ENCODE results near the gene RGL2. TPM values are rescaled to one million over a fixed set of nuclear protein-coding genes. Genes with fewer than 3 reads are reported as not detected.

RGL2 gene
- total RNA-seq, 2 donors from 2014 or later, result 85.6 to 98.0 TPM

- H3K27ac ChIP-seq (ENCODE audit: low read depth, low read length), result no peak overlapping the region
- H3K4me3 ChIP-seq (ENCODE audit: low read length), result peak overlapping the region; percentile 97
- Mint-ChIP-seq H3K27ac (no peak overlapping the region), H3K9me3 (no peaks in the 10 kb centered on the region), H3K36me3 (ENCODE audit: low read depth) (peaks cover 23% of the 10 kb centered on the region), H3K4me3 (peak overlapping the region; percentile 98), H3K27me3 (ENCODE audit: insufficient read depth) (peaks cover under 1% of the 10 kb centered on the region), H3K4me1 (peaks cover 26% of the 10 kb centered on the region)
- peaks cover 13% of the 10 kb centered on the region for H3K4me1 ChIP-seq (ENCODE audit: control insufficient read depth, insufficient read depth, low read length)
- no peaks in the 10 kb centered on the region for H3K9me3 ChIP-seq (ENCODE audit: control insufficient read depth, low read length)
- WGBS, 2 experiments (ENCODE audit: insufficient coverage in 1 of 2, insufficient read length in 1 of 2), result 67 to 92% methylated on average over 2 to 7 of the region's 7 CpGs
- no peak for DNase-seq
- no peak for TF ChIP-seq CTCF (conservative IDR thresholded peaks at IDR 0.05)
- H3K9ac ChIP-seq (ENCODE audit: extremely low read depth, low read length, poor library complexity, severe bottlenecking), result no peak overlapping the region
- H3K36me3 ChIP-seq (ENCODE audit: control insufficient read depth, insufficient read depth, low read length), result peaks cover 23% of the 10 kb centered on the region
- H3K27me3 ChIP-seq (ENCODE audit: control insufficient read depth, insufficient read depth, low read length, poor library complexity, severe bottlenecking), result no peaks in the 10 kb centered on the region
Measured at GRCh38 chr6:33324125-33324524, 25.4 kb upstream of the RGL2 start.

- Mint-ChIP-seq H3K9me3 (no peaks in the 10 kb centered on the region), H3K27me3 (ENCODE audit: insufficient read depth) (no peaks in the 10 kb centered on the region), H3K27ac (peak overlapping the region; percentile 98), H3K36me3 (ENCODE audit: low read depth) (peaks cover 29% of the 10 kb centered on the region), H3K4me1 (peaks cover 32% of the 10 kb centered on the region), H3K4me3 (peak overlapping the region; percentile 98)
- peak overlapping the region; percentile 97 for H3K4me3 ChIP-seq (ENCODE audit: low read length)
- H3K27me3 ChIP-seq (ENCODE audit: control insufficient read depth, insufficient read depth, low read length, poor library complexity, severe bottlenecking), result no peaks in the 10 kb centered on the region
- H3K27ac ChIP-seq (ENCODE audit: low read depth, low read length), result no peak overlapping the region
- H3K9me3 ChIP-seq (ENCODE audit: control insufficient read depth, low read length), result no peaks in the 10 kb centered on the region
- WGBS, 2 experiments (ENCODE audit: insufficient coverage in 1 of 2, insufficient read length in 1 of 2), result 0 to 11% methylated on average over 2 to 12 of the region's 12 CpGs
- no peak for DNase-seq
- no peak for TF ChIP-seq CTCF (conservative IDR thresholded peaks at IDR 0.05)
- no peak overlapping the region for H3K9ac ChIP-seq (ENCODE audit: extremely low read depth, low read length, poor library complexity, severe bottlenecking)
- peaks cover 14% of the 10 kb centered on the region for H3K4me1 ChIP-seq (ENCODE audit: control insufficient read depth, insufficient read depth, low read length)
- peaks cover 28% of the 10 kb centered on the region for H3K36me3 ChIP-seq (ENCODE audit: control insufficient read depth, insufficient read depth, low read length)
Measured at GRCh38 chr6:33323623-33323948, 24.8 kb upstream of the RGL2 start.

DNA sequence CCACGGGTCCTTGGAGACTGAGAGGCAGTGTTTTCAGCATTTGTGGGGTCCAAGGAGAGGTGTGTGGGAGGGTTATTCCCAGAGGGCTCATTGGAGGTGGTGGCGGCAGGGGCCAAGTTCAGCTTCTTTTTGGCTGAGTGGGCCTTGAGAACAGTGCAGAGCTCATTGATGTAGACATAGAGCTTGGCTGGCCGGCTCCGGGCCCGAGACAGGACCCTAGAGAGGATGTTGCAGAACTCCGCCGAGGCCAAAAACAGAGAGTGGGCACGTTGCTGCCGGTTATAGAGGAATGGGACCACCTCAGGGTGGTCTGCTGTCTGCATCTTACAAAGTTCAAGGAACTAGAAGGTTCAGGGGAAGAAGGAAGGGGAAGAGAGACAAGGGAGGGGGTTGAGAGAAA is 22.5 kb upstream of the RGL2 start:
- DNase-seq, result no peak
- no peak overlapping the region for H3K9ac ChIP-seq (ENCODE audit: extremely low read depth, low read length, poor library complexity, severe bottlenecking)
- Mint-ChIP-seq H3K4me3 (peak overlapping the region; percentile 98), H3K4me1 (peaks cover 37% of the 10 kb centered on the region), H3K36me3 (ENCODE audit: low read depth) (peaks cover 34% of the 10 kb centered on the region), H3K27me3 (ENCODE audit: insufficient read depth) (no peaks in the 10 kb centered on the region), H3K9me3 (no peaks in the 10 kb centered on the region), H3K27ac (peak overlapping the region; percentile 78)
- no peaks in the 10 kb centered on the region for H3K9me3 ChIP-seq (ENCODE audit: control insufficient read depth, low read length)
- no peak for TF ChIP-seq CTCF (conservative IDR thresholded peaks at IDR 0.05)
- no peak overlapping the region for H3K27ac ChIP-seq (ENCODE audit: low read depth, low read length)
- no peaks in the 10 kb centered on the region for H3K27me3 ChIP-seq (ENCODE audit: control insufficient read depth, insufficient read depth, low read length, poor library complexity, severe bottlenecking)
- H3K4me3 ChIP-seq (ENCODE audit: low read length), result peak overlapping the region; percentile 97
- 84 to 88% methylated on average over 9 of the region's 9 CpGs for WGBS, 2 experiments (ENCODE audit: insufficient coverage in 1 of 2, insufficient read length in 1 of 2)
- H3K4me1 ChIP-seq (ENCODE audit: control insufficient read depth, insufficient read depth, low read length), result peaks cover 17% of the 10 kb centered on the region
- H3K36me3 ChIP-seq (ENCODE audit: control insufficient read depth, insufficient read depth, low read length), result peaks cover 30% of the 10 kb centered on the region

Measured in endodermal cell (in vitro differentiated cells).